Liver (tissue), 9 donors: ENCODE data around the gene SNX15. TPM values are rescaled to one million over a fixed set of nuclear protein-coding genes. Genes with fewer than 3 reads are reported as not detected.
A peak's percentile ranks its signal among the peaks of the same experiment; 100 is the strongest.
"Not testable (repeated sequence)": the region's sequence is repeated elsewhere in the genome, so short reads cannot be mapped to it uniquely, and the experiment has no call there.

Experiments used
- DNase-seq: peaks from one replicate; pipeline ENCODE4 v3.0.0-alpha.2; 2017; ENCODE audit warnings: low spot score
- H3K27ac ChIP-seq, 2 donors: one replicate each; pipeline ENCODE4 v1.7.0; 2013; ENCODE audit warnings: inconsistent platforms in 2 of 2, low read length in 2 of 2, control low read depth in 1 of 2, low read depth in 1 of 2, mild to moderate bottlenecking in 1 of 2
- H3K27me3 ChIP-seq, 4 donors: one replicate each; pipeline versions ENCODE4 v1.6.1 to v1.7.0; 2013; ENCODE audit warnings: low read length in 3 of 4, inconsistent platforms in 1 of 4, mild to moderate bottlenecking in 1 of 4, moderate library complexity in 1 of 4; ENCODE audit not compliant: control insufficient read depth in 4 of 4, insufficient read depth in 4 of 4
- H3K36me3 ChIP-seq, 4 donors: one replicate each; pipeline versions ENCODE4 v1.6.1 to v1.7.0; 2013; ENCODE audit warnings: low read length in 3 of 4, mild to moderate bottlenecking in 3 of 4, low read depth in 1 of 4, moderate library complexity in 1 of 4; ENCODE audit not compliant: control insufficient read depth in 4 of 4, insufficient read depth in 3 of 4
- H3K4me1 ChIP-seq, 4 donors: one replicate each; pipeline versions ENCODE4 v1.6.1 to v1.7.0; 2013; ENCODE audit warnings: low read length in 3 of 4, mild to moderate bottlenecking in 3 of 4, moderate library complexity in 1 of 4; ENCODE audit not compliant: control insufficient read depth in 4 of 4, insufficient read depth in 4 of 4
- H3K4me3 ChIP-seq, 3 donors: one replicate each; pipeline versions ENCODE4 v1.6.1 to v1.7.0; 2013; ENCODE audit warnings: low read length in 3 of 3, control low read depth in 1 of 3, low read depth in 1 of 3, mild to moderate bottlenecking in 1 of 3
- H3K9ac ChIP-seq, 2 donors: one replicate each; pipeline ENCODE4 v1.7.0; 2013; ENCODE audit warnings: low read length in 2 of 2, mild to moderate bottlenecking in 2 of 2, moderate library complexity in 2 of 2, control low read depth in 1 of 2, low read depth in 1 of 2
- H3K9me3 ChIP-seq, 4 donors: one replicate each; pipeline versions ENCODE4 v1.6.1 to v1.7.0; 2013; ENCODE audit warnings: low read length in 3 of 4; ENCODE audit not compliant: control insufficient read depth in 4 of 4
- ATF3 ChIP-seq: IDR thresholded peaks from 2 replicates; pipeline ENCODE4 v1.6.1; 2016; ENCODE audit warnings: antibody characterized with exemption
- EGR1 ChIP-seq, 2 donors: IDR thresholded peaks; 2 replicates each; pipeline ENCODE4 v1.6.1; 2016 to 2018; ENCODE audit warnings: antibody characterized with exemption in 2 of 2, low read depth in 2 of 2
- FOXA1 ChIP-seq: IDR thresholded peaks from 2 replicates; pipeline ENCODE4 v1.6.1; 2016; ENCODE audit warnings: antibody characterized with exemption
- FOXA2 ChIP-seq: IDR thresholded peaks from 2 replicates; pipeline ENCODE4 v1.6.1; 2016; ENCODE audit warnings: antibody characterized with exemption
- GABPA ChIP-seq, 2 donors: IDR thresholded peaks in 1 of 2; conservative IDR thresholded peaks in 1 of 2; 2 replicates each; pipeline ENCODE4 v1.6.1; 2016; ENCODE audit warnings: antibody characterized with exemption in 2 of 2, mild to moderate bottlenecking in 1 of 2, moderate library complexity in 1 of 2
- HNF4A ChIP-seq, 2 donors: conservative IDR thresholded peaks; 2 replicates each; pipeline ENCODE4 v1.6.1; 2016; ENCODE audit warnings: antibody characterized with exemption in 2 of 2, mild to moderate bottlenecking in 2 of 2
- HNF4G ChIP-seq: IDR thresholded peaks from 2 replicates; pipeline ENCODE4 v1.6.1; 2016; ENCODE audit warnings: antibody characterized with exemption
- JUND ChIP-seq, 2 donors: IDR thresholded peaks; 2 replicates each; pipeline ENCODE4 v1.6.1; 2016; ENCODE audit warnings: antibody characterized with exemption in 2 of 2
- NR2F2 ChIP-seq: IDR thresholded peaks from 2 replicates; pipeline ENCODE4 v1.6.1; 2016; ENCODE audit warnings: antibody characterized with exemption
- RAD21 ChIP-seq, 2 donors: IDR thresholded peaks; 2 replicates each; pipeline ENCODE4 v1.6.1; 2016; ENCODE audit warnings: antibody characterized with exemption in 2 of 2, mild to moderate bottlenecking in 2 of 2
- RXRA ChIP-seq, 2 donors: IDR thresholded peaks; 2 replicates each; pipeline ENCODE4 v1.6.1; 2017 to 2018; ENCODE audit warnings: antibody characterized with exemption in 2 of 2, mild to moderate bottlenecking in 1 of 2
- SP1 ChIP-seq: IDR thresholded peaks from 2 replicates; pipeline ENCODE4 v1.6.1; 2018; ENCODE audit warnings: antibody characterized with exemption, mild to moderate bottlenecking
- TAF1 ChIP-seq: conservative IDR thresholded peaks from 2 replicates; pipeline ENCODE4 v1.6.1; 2016; ENCODE audit warnings: antibody characterized with exemption, mild to moderate bottlenecking
- YY1 ChIP-seq: IDR thresholded peaks from 2 replicates; pipeline ENCODE4 v1.6.1; 2016; ENCODE audit warnings: antibody characterized with exemption, mild to moderate bottlenecking
- WGBS: extraction: QIAGEN DNeasy Blood & Tissue Kit; methylation state at CpG from one replicate; pipeline ENCODE4 v1.1.7; 2013; 5-methylcytosine and 5-hydroxymethylcytosine counted together
- polyA plus RNA-seq, 2 donors: library from polyadenylated mRNA; stranded (reverse) in 1 of 2; unstranded in 1 of 2; fragments of 200-250 nt in 1 of 2; fragments of >200 nt in 1 of 2; fragmentation: Nextera tagmentation in 1 of 2; extraction: Ambion mirVana in 1 of 2; gene quantifications; one replicate each; pipeline versions ENCODE4 v1.2.1 to v1.2.3, GENCODE V29; 2013 to 2015
- total RNA-seq, 2 donors: library from RNA; depleted of rRNA; stranded (reverse); fragments of >200 nt; gene quantifications; one replicate each; pipeline ENCODE4 v1.2.3, GENCODE V29; 2014
- TF ChIP-seq, protein P1 (sequence below): fragments of 150-350 bp; IDR thresholded peaks from 2 replicates; pipeline ENCODE4 v1.5.1; 2017; ENCODE audit warnings: improper control_type of control experiment, low read depth, low read length; ENCODE audit not compliant: missing input control
- TF ChIP-seq, protein P2 (sequence below): IDR thresholded peaks from 2 replicates; pipeline ENCODE4 v1.6.1; 2016; ENCODE audit warnings: antibody characterized with exemption
- TF ChIP-seq, protein P3 (sequence below): IDR thresholded peaks from 2 replicates; pipeline ENCODE4 v1.6.1; 2016; ENCODE audit warnings: antibody characterized with exemption
- TF ChIP-seq, protein P4 (sequence below): IDR thresholded peaks from 2 replicates; pipeline ENCODE4 v1.6.1; 2016; ENCODE audit warnings: antibody characterized with exemption, mild to moderate bottlenecking
- donor health status: healthy.
- donor health status: healthy.
- donor health status: healthy.
- donor health status: healthy.
- donor health status: healthy.

SNX15 gene, protein sequence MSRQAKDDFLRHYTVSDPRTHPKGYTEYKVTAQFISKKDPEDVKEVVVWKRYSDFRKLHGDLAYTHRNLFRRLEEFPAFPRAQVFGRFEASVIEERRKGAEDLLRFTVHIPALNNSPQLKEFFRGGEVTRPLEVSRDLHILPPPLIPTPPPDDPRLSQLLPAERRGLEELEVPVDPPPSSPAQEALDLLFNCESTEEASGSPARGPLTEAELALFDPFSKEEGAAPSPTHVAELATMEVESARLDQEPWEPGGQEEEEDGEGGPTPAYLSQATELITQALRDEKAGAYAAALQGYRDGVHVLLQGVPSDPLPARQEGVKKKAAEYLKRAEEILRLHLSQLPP
- total RNA-seq (1 to 10 TPM; 4.5 to 7.2 TPM), polyA plus RNA-seq (1 to 10 TPM; 4.8 to 6.7 TPM)

DNA sequence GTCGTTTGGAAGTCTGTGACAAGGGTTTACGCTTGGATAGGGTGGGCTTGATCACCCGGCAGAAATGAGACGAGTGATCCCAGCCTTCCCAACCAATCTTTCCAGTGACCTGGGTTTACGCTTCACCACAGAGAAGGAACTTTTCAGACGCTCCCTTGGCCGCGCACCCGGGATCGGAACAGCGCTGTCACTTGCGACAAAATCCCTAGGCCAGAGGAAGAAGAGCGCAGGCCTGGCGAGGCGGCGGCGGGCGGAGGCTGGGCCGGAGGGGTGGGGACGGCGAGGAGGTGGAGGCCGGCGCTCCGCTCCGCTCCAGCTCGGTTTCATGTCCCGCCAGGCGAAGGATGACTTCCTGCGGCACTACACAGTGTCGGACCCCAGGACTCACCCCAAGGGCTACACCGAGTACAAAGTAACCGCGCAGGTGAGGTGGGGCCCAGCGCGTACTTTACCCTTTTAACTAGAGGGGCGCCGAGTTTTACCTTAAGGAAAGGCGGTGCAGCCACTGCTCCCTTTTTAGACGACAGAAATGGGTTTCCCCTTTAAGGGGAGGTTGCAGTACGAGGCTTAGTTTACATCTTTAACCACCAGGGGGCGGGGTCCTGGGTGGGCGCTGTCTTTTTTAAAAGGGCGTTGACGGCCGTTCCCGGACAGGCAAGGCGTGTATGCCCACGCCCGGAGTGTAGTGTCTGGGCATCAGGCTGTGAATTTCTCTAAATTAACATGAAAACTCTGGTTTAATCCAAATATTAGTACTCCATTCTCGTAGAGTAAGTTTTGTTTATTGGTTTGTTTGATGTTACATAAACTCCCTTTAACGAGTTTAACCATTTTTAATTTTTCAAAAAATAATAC, at the start of gene SNX15:
TSS of gene SNX15 (plus strand) at position 227 of the 855 bp plus-strand sequence. CDS start at position 326, 99 bp downstream.
- H3K36me3 ChIP-seq: peaks cover 0 to 7% (median 4%) of the 10 kb centered on the region in 4 donors
- 1% methylated on average over 51 of the region's 51 CpGs for WGBS
- peaks cover 3 to 24% (median 19%) of the 10 kb centered on the region in 4 donors for H3K4me1 ChIP-seq
- H3K9me3 ChIP-seq: no peaks in the 10 kb centered on the region
- peak within 1 kb of the TSS; percentile 61 to 92 for H3K27ac ChIP-seq
- peak within 1 kb of the TSS; percentile 63 to 80 (median 75) for H3K4me3 ChIP-seq
- TF ChIP-seq NR2F2 (no peak), SP1 (peak; percentile 67), RAD21 (IDR thresholded peaks at IDR 0.05) (peak; percentile 61 to 62), HNF4A (conservative IDR thresholded peaks at IDR 0.05) (peak in 1 of 2 donors; percentile 21), RXRA (IDR thresholded peaks at IDR 0.05) (peak; percentile 19 to 23), ATF3 (peak; percentile 37), JUND (IDR thresholded peaks at IDR 0.05) (peak in 1 of 2 donors; percentile 18), GABPA (IDR thresholded peaks at IDR 0.05 in 1 of 2, conservative IDR thresholded peaks at IDR 0.05 in 1 of 2) (peak in 1 of 2 donors; percentile 75), HNF4G (no peak), TAF1 (no peak), EGR1 (IDR thresholded peaks at IDR 0.05; ENCODE audit: low read depth in 2 of 2) (peak in 1 of 2 donors; percentile 91), FOXA1 (no peak), YY1 (peak; percentile 69), FOXA2 (peak; percentile 36)
- TF ChIP-seq, protein P1, sequence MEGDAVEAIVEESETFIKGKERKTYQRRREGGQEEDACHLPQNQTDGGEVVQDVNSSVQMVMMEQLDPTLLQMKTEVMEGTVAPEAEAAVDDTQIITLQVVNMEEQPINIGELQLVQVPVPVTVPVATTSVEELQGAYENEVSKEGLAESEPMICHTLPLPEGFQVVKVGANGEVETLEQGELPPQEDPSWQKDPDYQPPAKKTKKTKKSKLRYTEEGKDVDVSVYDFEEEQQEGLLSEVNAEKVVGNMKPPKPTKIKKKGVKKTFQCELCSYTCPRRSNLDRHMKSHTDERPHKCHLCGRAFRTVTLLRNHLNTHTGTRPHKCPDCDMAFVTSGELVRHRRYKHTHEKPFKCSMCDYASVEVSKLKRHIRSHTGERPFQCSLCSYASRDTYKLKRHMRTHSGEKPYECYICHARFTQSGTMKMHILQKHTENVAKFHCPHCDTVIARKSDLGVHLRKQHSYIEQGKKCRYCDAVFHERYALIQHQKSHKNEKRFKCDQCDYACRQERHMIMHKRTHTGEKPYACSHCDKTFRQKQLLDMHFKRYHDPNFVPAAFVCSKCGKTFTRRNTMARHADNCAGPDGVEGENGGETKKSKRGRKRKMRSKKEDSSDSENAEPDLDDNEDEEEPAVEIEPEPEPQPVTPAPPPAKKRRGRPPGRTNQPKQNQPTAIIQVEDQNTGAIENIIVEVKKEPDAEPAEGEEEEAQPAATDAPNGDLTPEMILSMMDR: peak; percentile 62
- TF ChIP-seq, protein P2, sequence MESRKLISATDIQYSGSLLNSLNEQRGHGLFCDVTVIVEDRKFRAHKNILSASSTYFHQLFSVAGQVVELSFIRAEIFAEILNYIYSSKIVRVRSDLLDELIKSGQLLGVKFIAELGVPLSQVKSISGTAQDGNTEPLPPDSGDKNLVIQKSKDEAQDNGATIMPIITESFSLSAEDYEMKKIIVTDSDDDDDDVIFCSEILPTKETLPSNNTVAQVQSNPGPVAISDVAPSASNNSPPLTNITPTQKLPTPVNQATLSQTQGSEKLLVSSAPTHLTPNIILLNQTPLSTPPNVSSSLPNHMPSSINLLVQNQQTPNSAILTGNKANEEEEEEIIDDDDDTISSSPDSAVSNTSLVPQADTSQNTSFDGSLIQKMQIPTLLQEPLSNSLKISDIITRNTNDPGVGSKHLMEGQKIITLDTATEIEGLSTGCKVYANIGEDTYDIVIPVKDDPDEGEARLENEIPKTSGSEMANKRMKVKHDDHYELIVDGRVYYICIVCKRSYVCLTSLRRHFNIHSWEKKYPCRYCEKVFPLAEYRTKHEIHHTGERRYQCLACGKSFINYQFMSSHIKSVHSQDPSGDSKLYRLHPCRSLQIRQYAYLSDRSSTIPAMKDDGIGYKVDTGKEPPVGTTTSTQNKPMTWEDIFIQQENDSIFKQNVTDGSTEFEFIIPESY: peak; percentile 55
- TF ChIP-seq, protein P3, sequence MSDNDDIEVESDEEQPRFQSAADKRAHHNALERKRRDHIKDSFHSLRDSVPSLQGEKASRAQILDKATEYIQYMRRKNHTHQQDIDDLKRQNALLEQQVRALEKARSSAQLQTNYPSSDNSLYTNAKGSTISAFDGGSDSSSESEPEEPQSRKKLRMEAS: peak; percentile 97
- TF ChIP-seq, protein P4, sequence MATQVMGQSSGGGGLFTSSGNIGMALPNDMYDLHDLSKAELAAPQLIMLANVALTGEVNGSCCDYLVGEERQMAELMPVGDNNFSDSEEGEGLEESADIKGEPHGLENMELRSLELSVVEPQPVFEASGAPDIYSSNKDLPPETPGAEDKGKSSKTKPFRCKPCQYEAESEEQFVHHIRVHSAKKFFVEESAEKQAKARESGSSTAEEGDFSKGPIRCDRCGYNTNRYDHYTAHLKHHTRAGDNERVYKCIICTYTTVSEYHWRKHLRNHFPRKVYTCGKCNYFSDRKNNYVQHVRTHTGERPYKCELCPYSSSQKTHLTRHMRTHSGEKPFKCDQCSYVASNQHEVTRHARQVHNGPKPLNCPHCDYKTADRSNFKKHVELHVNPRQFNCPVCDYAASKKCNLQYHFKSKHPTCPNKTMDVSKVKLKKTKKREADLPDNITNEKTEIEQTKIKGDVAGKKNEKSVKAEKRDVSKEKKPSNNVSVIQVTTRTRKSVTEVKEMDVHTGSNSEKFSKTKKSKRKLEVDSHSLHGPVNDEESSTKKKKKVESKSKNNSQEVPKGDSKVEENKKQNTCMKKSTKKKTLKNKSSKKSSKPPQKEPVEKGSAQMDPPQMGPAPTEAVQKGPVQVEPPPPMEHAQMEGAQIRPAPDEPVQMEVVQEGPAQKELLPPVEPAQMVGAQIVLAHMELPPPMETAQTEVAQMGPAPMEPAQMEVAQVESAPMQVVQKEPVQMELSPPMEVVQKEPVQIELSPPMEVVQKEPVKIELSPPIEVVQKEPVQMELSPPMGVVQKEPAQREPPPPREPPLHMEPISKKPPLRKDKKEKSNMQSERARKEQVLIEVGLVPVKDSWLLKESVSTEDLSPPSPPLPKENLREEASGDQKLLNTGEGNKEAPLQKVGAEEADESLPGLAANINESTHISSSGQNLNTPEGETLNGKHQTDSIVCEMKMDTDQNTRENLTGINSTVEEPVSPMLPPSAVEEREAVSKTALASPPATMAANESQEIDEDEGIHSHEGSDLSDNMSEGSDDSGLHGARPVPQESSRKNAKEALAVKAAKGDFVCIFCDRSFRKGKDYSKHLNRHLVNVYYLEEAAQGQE: peak; percentile 52
- peak within 1 kb of the TSS; percentile 53 to 73 for H3K9ac ChIP-seq
- no peaks in the 10 kb centered on the region for H3K27me3 ChIP-seq
- DNase-seq: peak; percentile 94

GRCh38 chr11:64983339-64983738, 43.9 kb upstream of the SNX15 start:
- 79% methylated on average over 5 of the region's 5 CpGs for WGBS
- not testable (repeated sequence) for H3K27me3 ChIP-seq, H3K9me3 ChIP-seq, H3K4me3 ChIP-seq, H3K9ac ChIP-seq, H3K27ac ChIP-seq, H3K4me1 ChIP-seq, DNase-seq, H3K36me3 ChIP-seq
